ENCODE results near the gene SGPP1.

GRCh38 chr14:63659726-63660125 lies 68.1 kb downstream of the SGPP1 start:
- TF ChIP-seq, protein P1, sequence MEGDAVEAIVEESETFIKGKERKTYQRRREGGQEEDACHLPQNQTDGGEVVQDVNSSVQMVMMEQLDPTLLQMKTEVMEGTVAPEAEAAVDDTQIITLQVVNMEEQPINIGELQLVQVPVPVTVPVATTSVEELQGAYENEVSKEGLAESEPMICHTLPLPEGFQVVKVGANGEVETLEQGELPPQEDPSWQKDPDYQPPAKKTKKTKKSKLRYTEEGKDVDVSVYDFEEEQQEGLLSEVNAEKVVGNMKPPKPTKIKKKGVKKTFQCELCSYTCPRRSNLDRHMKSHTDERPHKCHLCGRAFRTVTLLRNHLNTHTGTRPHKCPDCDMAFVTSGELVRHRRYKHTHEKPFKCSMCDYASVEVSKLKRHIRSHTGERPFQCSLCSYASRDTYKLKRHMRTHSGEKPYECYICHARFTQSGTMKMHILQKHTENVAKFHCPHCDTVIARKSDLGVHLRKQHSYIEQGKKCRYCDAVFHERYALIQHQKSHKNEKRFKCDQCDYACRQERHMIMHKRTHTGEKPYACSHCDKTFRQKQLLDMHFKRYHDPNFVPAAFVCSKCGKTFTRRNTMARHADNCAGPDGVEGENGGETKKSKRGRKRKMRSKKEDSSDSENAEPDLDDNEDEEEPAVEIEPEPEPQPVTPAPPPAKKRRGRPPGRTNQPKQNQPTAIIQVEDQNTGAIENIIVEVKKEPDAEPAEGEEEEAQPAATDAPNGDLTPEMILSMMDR (IDR thresholded peaks at IDR 0.05), result no peak
- TF ChIP-seq POLR2A (IDR thresholded peaks at IDR 0.05) (no peak), POLR2AphosphoS5 (IDR thresholded peaks at IDR 0.05; ENCODE audit: insufficient read depth in 1 of 2, low read depth in 1 of 2) (no peak)
